Skin epidermis (tissue), 12 donors: ENCODE data around the gene WDR70.
A peak's percentile ranks its signal among the peaks of the same experiment; 100 is the strongest.

Experiments
- H3K27ac ChIP-seq, 21 experiments: fragments of 200-600 bp; sonication (generic) in 11 of 21; one replicate each; pipeline ENCODE4 v1.5.0; 2020; ENCODE audit warnings: mild to moderate bottlenecking in 3 of 21, inconsistent platforms in 2 of 21, moderate library complexity in 2 of 21
- H3K4me3 ChIP-seq, 7 experiments: fragments of 200-600 bp; sonication (generic) in 2 of 7; one replicate each; pipeline ENCODE4 v1.5.0; 2020; ENCODE audit warnings: inconsistent platforms in 2 of 7, mild to moderate bottlenecking in 2 of 7, moderate library complexity in 1 of 7

WDR70 gene

GRCh38 chr5:37710965-37711364 lies 331.8 kb downstream of the WDR70 start:
- Histone ChIP-seq H3K4me3 (no peak overlapping the region), H3K27ac (no peak overlapping the region)

DNA sequence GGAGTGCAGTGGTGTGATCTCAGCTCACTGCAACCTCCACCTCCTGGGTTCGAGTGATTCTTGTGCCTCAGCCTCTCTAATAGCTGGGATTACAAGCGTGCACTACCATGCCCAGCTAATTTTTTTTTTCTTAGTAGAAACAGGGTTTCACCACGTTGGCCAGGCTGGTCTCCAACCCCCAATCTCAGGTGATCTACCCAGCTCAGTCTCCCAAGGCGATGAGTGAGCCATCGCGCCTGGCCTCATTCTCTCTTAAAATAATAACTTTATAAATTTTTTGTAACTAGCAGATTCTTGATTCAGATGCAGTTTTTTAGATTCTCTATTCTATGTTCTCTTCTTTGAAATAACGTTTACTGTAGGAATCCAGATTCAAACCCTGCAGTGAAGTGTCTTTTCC lies 333.6 kb downstream of the WDR70 start:
- Histone ChIP-seq H3K4me3 (no peak overlapping the region), H3K27ac (no peak overlapping the region)

GRCh38 chr5:37714756-37715155 lies 335.6 kb downstream of the WDR70 start:
- Histone ChIP-seq H3K27ac (no peak overlapping the region), H3K4me3 (no peak overlapping the region)

- H3K4me3 ChIP-seq: no peak overlapping the region
- no peak overlapping the region for H3K27ac ChIP-seq
Observed at GRCh38 chr5:37715361-37715760, 336.2 kb downstream of the WDR70 start.

- no peak overlapping the region for H3K27ac ChIP-seq
- H3K4me3 ChIP-seq: no peak overlapping the region
Observed at GRCh38 chr5:37715992-37716391, 336.9 kb downstream of the WDR70 start.

GRCh38 chr5:37716405-37716804 lies 337.3 kb downstream of the WDR70 start:
- Histone ChIP-seq H3K27ac (no peak overlapping the region), H3K4me3 (no peak overlapping the region)

- Histone ChIP-seq H3K27ac (no peak overlapping the region), H3K4me3 (no peak overlapping the region)
Observed at GRCh38 chr5:37717276-37717612, 338.1 kb downstream of the WDR70 start.

- no peak overlapping the region for H3K4me3 ChIP-seq
- no peak overlapping the region for H3K27ac ChIP-seq
Observed at GRCh38 chr5:37717613-37718431, 338.7 kb downstream of the WDR70 start.

DNA sequence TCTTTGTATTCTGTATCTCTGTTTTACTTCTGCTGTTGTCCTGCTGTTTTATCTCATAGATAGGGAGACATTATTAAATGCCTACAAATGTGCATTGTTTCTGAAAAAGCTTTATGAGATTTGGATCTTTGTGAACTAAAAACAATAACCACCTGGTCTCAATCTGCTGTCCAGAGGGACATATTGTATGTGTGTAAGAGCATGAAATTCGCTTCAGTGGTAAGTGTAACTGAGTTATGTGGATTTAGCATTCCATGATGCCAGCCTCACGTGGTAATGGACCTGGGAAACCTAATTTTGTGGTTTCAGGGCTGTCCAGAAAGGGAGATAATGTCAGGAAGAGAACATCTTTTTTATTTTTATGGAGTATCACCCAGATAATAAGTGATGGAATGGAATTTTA lies 341.4 kb downstream of the WDR70 start:
- H3K4me3 ChIP-seq: no peak overlapping the region
- peak overlapping the region in 2 of 21 experiments; percentile 23 to 24 for H3K27ac ChIP-seq

DNA sequence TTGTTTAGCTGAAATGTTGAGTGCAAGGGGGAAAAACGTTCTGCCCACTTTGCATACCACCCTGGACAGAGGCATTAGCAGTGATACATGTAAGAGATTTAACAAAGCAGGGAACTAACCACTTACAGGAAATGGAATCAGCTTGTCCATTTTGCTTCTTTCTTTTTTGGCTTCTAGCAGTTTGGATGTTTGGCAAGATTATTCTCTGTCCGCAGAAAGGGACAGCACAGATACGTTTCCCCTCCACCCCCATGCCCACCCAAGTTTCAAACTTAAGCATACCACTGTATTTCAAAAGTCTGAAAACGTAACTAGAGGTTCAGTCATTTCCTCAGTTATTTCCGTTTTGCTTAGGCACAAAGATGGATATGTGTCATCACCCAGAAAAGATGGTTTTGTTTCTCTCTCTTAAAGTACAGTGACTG lies 342.3 kb downstream of the WDR70 start:
- Histone ChIP-seq H3K27ac (peak overlapping the region in 3 of 21 experiments; percentile 14 to 24 (median 23)), H3K4me3 (no peak overlapping the region)

DNA sequence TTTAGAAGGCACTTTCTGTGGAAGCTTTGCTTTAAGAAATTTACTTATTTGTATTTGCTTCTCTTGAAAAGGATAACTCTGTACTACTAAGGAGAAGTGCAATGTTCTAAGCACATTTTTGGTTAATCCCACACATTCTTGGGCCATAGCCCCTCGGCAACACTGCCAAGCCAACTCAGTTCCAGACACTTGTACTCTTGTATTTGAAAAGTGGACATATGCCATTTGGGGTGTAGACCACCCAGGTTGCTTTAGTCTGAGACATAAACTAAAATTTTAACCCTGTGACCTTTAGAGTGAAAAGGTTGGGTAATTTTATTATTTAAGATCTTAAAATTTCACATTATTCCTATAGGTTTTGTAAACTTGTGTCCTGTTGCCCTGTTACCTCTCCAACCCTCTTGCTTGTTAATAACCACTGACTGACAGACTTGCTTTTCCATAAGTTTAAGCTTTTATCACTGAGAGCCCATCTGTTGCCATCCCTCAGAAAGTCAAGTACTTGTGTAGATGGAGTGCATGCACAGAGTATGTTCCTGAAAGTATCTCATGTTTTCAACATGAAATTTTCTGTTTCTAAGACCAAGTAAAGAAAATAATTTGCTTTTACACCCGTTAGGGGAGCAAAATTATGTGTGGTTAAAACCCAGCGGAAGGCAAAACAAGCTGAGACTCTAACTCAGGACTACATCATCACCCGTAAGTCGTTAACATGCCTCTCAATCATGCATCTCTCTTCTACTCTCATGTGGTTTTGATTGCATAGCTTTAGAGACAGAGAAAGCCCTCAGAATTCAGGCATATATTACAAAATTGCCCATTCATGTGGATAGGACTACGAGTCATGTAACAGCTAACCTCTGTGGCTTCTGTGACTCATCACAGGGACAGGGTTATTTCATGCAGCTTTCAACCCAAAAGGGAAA lies 343.4 kb downstream of the WDR70 start:
- peak overlapping the region in 3 of 21 experiments; percentile 14 to 38 (median 23) for H3K27ac ChIP-seq
- H3K4me3 ChIP-seq: no peak overlapping the region

DNA sequence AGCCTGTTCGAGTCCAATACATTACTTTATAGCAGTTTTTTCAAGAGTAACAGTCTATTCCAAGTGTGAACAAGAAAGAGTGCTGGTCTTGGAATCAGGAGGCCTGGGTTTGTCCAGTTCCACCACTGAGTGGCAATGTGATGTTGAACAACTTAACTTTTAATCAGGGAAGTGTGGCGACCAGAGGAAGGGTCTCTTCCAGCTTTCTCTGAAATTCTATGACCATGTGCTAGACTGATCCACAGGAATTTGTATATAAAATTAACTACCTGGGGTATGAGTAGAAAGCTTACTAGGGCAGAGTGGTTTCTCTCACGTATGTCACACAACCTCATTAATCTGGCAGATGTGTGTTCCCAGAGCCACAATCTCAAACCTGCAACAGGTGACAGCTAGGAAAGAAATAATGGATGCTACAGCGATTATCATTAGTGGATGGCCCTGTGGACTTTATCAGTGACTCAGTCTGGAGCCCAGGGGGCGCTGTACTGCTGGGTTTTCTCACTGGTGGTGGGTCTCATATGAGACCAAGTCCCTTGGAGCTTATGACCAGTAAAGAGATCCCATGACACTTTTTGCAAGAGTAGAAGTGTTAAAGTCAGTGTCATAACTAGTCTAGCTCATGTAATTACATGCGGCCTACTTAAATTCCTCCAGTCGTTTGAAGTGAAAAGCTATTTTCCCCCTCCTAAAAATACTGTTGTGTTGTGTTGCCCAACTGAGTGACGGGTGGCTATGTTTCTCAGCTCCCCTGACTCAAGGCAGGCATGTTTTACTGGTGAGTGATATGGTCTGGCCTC lies 344.2 kb downstream of the WDR70 start:
- peak overlapping the region in 3 of 21 experiments; percentile 12 to 29 (median 16) for H3K27ac ChIP-seq
- no peak overlapping the region for H3K4me3 ChIP-seq

- peak overlapping the region in 1 of 21 experiments; percentile 4 for H3K27ac ChIP-seq
- no peak overlapping the region for H3K4me3 ChIP-seq
Observed at GRCh38 chr5:37724395-37725125, 345.4 kb downstream of the WDR70 start.

- H3K4me3 ChIP-seq: no peak overlapping the region
- H3K27ac ChIP-seq: no peak overlapping the region
Observed at GRCh38 chr5:37725185-37725584, 346.1 kb downstream of the WDR70 start.

GRCh38 chr5:37727238-37727637 lies 348.1 kb downstream of the WDR70 start:
- Histone ChIP-seq H3K4me3 (no peak overlapping the region), H3K27ac (no peak overlapping the region)

DNA sequence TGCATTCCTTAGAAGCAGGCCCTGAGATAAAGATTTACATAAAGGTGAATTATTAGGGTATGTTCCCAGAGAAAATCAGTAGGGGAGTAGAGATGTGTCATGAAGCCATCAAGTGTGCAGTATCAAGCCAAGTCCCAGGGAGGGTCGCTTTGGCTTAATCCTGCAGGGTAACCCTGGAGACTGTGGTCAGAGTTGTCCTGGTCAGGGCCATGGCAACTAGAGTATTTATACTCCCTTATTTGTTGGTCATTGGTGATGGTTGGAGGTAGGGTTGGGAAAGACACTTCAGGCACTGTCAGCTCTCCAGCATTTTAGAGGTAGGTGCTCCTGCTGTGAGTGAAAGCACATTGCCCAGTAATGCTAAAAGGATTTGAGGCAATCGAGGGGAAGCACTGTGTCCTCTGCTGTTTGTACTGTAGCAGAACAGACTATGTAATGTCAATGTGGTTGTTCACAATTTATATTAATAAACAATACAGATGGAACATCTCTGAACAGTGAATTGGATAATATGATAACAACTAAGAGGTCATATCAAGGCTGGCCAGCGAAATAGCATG lies 351.9 kb downstream of the WDR70 start:
- Histone ChIP-seq H3K27ac (no peak overlapping the region), H3K4me3 (no peak overlapping the region)

- H3K4me3 ChIP-seq: no peak overlapping the region
- H3K27ac ChIP-seq: no peak overlapping the region
Observed at GRCh38 chr5:37734114-37734513, 355.0 kb downstream of the WDR70 start.

DNA sequence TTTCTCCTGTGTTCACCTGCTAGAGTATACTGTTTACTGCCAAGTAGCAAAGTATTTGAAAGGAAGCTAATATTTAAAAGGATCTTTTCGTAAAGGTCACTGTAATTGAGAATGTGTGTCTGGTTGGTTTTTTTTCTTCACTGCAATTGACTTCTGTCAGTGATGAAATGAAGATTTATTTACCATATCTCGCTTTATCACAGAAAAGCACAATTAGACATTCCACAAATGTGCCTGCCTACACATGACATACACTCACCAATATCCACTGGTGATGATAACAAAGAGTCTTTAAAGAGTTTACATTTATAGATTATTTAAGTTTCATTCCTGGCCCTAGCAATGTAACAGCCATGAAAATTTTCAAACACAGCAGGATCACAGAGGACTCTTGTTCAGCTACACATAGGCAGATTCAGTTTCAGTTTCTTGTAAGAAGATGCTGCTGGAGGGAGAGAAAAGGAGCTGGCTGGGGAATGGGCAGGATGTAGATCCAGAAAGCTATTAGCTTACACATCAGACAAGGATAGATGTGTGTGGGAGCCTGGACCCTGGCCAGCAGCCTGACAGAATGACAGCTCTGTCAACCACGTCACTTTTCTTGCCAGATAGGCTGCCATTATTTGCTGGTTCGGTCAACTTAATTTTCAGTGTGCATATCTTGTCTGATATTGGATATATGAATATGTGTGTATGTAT lies 356.7 kb downstream of the WDR70 start:
- Histone ChIP-seq H3K27ac (peak overlapping the region in 1 of 21 experiments; percentile 9), H3K4me3 (no peak overlapping the region)
